Measurements from ENCODE around the gene IL17RB.

DNA sequence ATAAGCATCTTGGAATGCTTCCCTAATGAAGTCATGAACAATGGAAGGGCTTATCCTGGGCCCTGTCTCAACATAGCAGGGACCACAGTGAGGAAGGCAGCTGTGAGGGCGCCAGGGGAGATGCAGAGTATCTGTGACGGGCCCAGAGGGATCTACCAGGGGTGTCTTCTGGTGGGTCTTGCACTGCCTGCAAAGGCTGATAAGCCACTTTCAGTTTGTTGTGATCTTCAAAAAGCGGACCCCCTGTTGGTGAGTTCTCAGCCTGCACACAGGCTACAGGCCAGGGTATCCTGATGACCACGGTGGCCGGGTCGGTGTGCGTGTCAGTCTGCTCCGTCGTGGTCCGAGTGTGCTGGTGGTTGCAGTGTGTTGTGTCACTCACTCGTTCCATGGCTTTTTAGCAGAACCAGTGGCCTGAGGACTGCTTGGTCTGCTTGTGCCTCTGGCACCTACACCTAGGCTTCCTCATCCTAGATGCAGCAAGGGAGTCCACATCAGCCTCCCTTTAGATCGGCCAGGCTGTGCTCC is 47.0 kb upstream of the IL17RB start:
- TF ChIP-seq, protein P1, sequence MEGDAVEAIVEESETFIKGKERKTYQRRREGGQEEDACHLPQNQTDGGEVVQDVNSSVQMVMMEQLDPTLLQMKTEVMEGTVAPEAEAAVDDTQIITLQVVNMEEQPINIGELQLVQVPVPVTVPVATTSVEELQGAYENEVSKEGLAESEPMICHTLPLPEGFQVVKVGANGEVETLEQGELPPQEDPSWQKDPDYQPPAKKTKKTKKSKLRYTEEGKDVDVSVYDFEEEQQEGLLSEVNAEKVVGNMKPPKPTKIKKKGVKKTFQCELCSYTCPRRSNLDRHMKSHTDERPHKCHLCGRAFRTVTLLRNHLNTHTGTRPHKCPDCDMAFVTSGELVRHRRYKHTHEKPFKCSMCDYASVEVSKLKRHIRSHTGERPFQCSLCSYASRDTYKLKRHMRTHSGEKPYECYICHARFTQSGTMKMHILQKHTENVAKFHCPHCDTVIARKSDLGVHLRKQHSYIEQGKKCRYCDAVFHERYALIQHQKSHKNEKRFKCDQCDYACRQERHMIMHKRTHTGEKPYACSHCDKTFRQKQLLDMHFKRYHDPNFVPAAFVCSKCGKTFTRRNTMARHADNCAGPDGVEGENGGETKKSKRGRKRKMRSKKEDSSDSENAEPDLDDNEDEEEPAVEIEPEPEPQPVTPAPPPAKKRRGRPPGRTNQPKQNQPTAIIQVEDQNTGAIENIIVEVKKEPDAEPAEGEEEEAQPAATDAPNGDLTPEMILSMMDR (IDR thresholded peaks at IDR 0.05) = no peak
- TF ChIP-seq POLR2AphosphoS5 (IDR thresholded peaks at IDR 0.05) = no peak

Measured in breast epithelium (tissue), 3 donors.